Stimulated activated naive B cell treated with anti-CD40 and anti-IgM and Interleukin-4, amounts not matched to agents 10 μg/mL and 1 μg/mL and 100 μg/mL, for 72 hours (primary cell): ENCODE results near the gene ZNF700.
"Not testable (repeated sequence)": the region's sequence is repeated elsewhere in the genome, so short reads cannot be mapped to it uniquely, and the experiment has no call there.

ENCODE experiments used
- ATAC-seq, 2 donors: fragments of 150-1000 bp; cut with Tn5 transposase; replicated peaks; 2 replicates each; pipeline ENCODE4 v1.10.0; 2021; ENCODE audit warnings: moderate library complexity in 1 of 2
- DNase-seq: peaks from one replicate; pipeline ENCODE4 v3.0.0; 2021
- H3K27ac Mint-ChIP-seq: one replicate; pipeline ENCODE4 v1.8.0; 2022; ENCODE audit warnings: mild to moderate bottlenecking, mixed read lengths
- H3K27me3 Mint-ChIP-seq, 2 donors: one replicate each; pipeline ENCODE4 v1.8.0; 2022; ENCODE audit warnings: mixed read lengths in 2 of 2
- H3K36me3 Mint-ChIP-seq, 2 donors: one replicate each; pipeline ENCODE4 v1.8.0; 2022; ENCODE audit warnings: mixed read lengths in 2 of 2, mild to moderate bottlenecking in 1 of 2
- H3K4me1 Mint-ChIP-seq, 2 donors: one replicate each; pipeline ENCODE4 v1.8.0; 2022; ENCODE audit warnings: mixed read lengths in 2 of 2, mild to moderate bottlenecking in 1 of 2
- H3K4me3 Mint-ChIP-seq, 2 donors: one replicate each; pipeline ENCODE4 v1.8.0; 2022; ENCODE audit warnings: mild to moderate bottlenecking in 2 of 2, mixed read lengths in 2 of 2, moderate library complexity in 1 of 2
- H3K9me3 Mint-ChIP-seq, 2 donors: one replicate each; pipeline ENCODE4 v1.8.0; 2022; ENCODE audit warnings: mixed read lengths in 2 of 2, mild to moderate bottlenecking in 1 of 2

ZNF700 gene

GRCh38 chr19:11987405-11988281, 62.7 kb downstream of the ZNF700 start:
- H3K27me3 Mint-ChIP-seq, result no peaks in the 10 kb centered on the region
- peaks cover 0 to 1% of the 10 kb centered on the region in 2 donors for H3K9me3 Mint-ChIP-seq
- H3K4me1 Mint-ChIP-seq, result peaks cover 17 to 38% of the 10 kb centered on the region in 2 donors
- H3K36me3 Mint-ChIP-seq, result peaks cover 5 to 13% of the 10 kb centered on the region in 2 donors
- H3K4me3 Mint-ChIP-seq, result peak overlapping the region; percentile 98 to 100
- peak; percentile 89 for DNase-seq
- ATAC-seq, result peak; percentile 95 to 96
- H3K27ac Mint-ChIP-seq, result peak overlapping the region; percentile 99

- no peaks in the 10 kb centered on the region for H3K9me3 Mint-ChIP-seq
- H3K36me3 Mint-ChIP-seq, result peaks cover 7 to 17% of the 10 kb centered on the region in 2 donors
- H3K27ac Mint-ChIP-seq, result no peak overlapping the region
- ATAC-seq (no peak), DNase-seq (no peak)
- H3K4me1 Mint-ChIP-seq, result peaks cover 23 to 49% of the 10 kb centered on the region in 2 donors
- no peaks in the 10 kb centered on the region for H3K27me3 Mint-ChIP-seq
- H3K4me3 Mint-ChIP-seq, result peak overlapping the region; percentile 98 to 100
These were observed 64.2 kb downstream of the ZNF700 start for GRCh38 chr19:11989112-11989456.

DNA sequence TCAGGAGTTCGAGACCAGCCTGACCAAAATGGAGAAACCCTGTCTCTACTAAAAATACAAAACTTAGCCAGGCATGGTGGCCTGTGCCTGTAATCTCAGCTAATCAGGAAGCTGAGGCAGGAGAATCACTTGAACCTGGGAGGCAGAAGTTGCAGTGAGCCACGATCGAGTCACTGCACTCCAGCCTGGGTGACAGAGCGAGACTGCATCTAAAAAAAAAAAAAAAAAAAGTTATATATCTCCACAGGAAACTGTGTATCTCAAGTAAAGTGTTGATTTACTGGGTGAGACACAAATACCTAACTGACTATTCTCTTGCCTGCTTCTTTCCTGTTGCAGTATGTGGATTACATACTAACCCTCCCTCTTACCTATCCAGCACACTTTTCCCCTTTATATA, 67.0 kb downstream of the ZNF700 start:
- H3K27ac Mint-ChIP-seq, ATAC-seq, H3K4me3 Mint-ChIP-seq, H3K27me3 Mint-ChIP-seq, DNase-seq, H3K9me3 Mint-ChIP-seq: not testable (repeated sequence)
- Mint-ChIP-seq H3K4me1 (peaks cover 24 to 58% of the 10 kb centered on the region in 2 donors), H3K36me3 (peaks cover 9 to 22% of the 10 kb centered on the region in 2 donors)

GRCh38 chr19:11995174-11995573, 70.3 kb downstream of the ZNF700 start:
- H3K36me3 Mint-ChIP-seq, result peaks cover 12 to 30% of the 10 kb centered on the region in 2 donors
- no peaks in the 10 kb centered on the region for H3K9me3 Mint-ChIP-seq
- no peaks in the 10 kb centered on the region for H3K27me3 Mint-ChIP-seq
- no peak for DNase-seq
- ATAC-seq, result peak; percentile 65 to 81
- H3K4me3 Mint-ChIP-seq, result no peak overlapping the region
- H3K4me1 Mint-ChIP-seq, result peaks cover 33 to 64% of the 10 kb centered on the region in 2 donors
- no peak overlapping the region for H3K27ac Mint-ChIP-seq
